ENCODE results near the gene SOX18. TPM values are rescaled to one million over a fixed set of nuclear protein-coding genes. Genes with fewer than 3 reads are reported as not detected.
"Not testable (repeated sequence)": the region's sequence is repeated elsewhere in the genome, so short reads cannot be mapped to it uniquely, and the experiment has no call there.

The SOX18 gene
- total RNA-seq, 4 donors from 2014 or later = 6.7 to 116 (median 19.1) TPM

- H3K36me3 ChIP-seq = no peaks in the 10 kb centered on the region
- intact Hi-C loops (cut with DNase I; ENCODE audit: low total_unique reads) = no loop called here
- no peak for TF ChIP-seq POLR2A (IDR thresholded peaks at IDR 0.05)
- TF ChIP-seq, protein P1, sequence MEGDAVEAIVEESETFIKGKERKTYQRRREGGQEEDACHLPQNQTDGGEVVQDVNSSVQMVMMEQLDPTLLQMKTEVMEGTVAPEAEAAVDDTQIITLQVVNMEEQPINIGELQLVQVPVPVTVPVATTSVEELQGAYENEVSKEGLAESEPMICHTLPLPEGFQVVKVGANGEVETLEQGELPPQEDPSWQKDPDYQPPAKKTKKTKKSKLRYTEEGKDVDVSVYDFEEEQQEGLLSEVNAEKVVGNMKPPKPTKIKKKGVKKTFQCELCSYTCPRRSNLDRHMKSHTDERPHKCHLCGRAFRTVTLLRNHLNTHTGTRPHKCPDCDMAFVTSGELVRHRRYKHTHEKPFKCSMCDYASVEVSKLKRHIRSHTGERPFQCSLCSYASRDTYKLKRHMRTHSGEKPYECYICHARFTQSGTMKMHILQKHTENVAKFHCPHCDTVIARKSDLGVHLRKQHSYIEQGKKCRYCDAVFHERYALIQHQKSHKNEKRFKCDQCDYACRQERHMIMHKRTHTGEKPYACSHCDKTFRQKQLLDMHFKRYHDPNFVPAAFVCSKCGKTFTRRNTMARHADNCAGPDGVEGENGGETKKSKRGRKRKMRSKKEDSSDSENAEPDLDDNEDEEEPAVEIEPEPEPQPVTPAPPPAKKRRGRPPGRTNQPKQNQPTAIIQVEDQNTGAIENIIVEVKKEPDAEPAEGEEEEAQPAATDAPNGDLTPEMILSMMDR (IDR thresholded peaks at IDR 0.05) = no peak
- no peak for DNase-seq
- no peak overlapping the region for H3K4me3 ChIP-seq
- no peaks in the 10 kb centered on the region for H3K27me3 ChIP-seq
- no peak overlapping the region for H3K27ac ChIP-seq
- no peaks in the 10 kb centered on the region for H3K4me1 ChIP-seq
- peaks cover 0 to 4% of the 10 kb centered on the region in 2 donors for H3K9me3 ChIP-seq
Measured at GRCh38 chr20:64090165-64090564, 40.7 kb upstream of the SOX18 start.

GRCh38 chr20:64088586-64088985, 39.1 kb upstream of the SOX18 start:
- H3K27ac ChIP-seq; H3K4me1 ChIP-seq; H3K9me3 ChIP-seq; H3K36me3 ChIP-seq; DNase-seq; intact Hi-C loops (cut with DNase I; ENCODE audit: low total_unique reads); H3K27me3 ChIP-seq; H3K4me3 ChIP-seq: not testable (repeated sequence)

- intact Hi-C loops (cut with DNase I; ENCODE audit: low total_unique reads); H3K27me3 ChIP-seq; DNase-seq; H3K27ac ChIP-seq; H3K36me3 ChIP-seq; H3K4me3 ChIP-seq; H3K4me1 ChIP-seq; H3K9me3 ChIP-seq: not testable (repeated sequence)
Measured at GRCh38 chr20:64087226-64087825, 37.9 kb upstream of the SOX18 start.

DNA sequence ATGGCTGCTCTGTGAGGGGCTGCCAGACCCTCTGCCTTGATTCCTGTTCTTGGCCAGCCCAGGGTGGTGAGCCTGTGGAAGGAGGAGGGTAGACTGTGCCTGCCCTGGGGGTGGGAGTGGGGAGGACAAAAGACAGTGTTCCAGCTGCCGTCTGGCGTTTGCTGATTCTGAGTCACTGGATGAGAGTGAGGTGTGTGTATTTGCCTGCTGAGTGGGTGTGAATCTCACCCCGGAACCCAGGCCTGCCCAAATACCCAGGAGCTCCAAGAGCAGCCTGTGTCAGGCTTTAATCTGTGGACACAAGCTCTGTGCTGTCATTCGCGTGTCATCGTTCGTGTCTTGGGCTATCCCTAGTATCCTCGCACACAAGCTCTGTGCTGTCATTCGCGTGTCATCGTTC, 37.4 kb upstream of the SOX18 start:
- no peak for DNase-seq
- Histone ChIP-seq H3K27me3 (peaks cover 0 to 6% of the 10 kb centered on the region in 2 donors), H3K27ac (no peak overlapping the region), H3K9me3 (peaks cover 0 to 4% of the 10 kb centered on the region in 2 donors), H3K36me3 (no peaks in the 10 kb centered on the region), H3K4me3 (no peak overlapping the region), H3K4me1 (peaks cover 0 to 6% of the 10 kb centered on the region in 2 donors)
- TF ChIP-seq POLR2A (IDR thresholded peaks at IDR 0.05) = no peak
- TF ChIP-seq, protein P1 (IDR thresholded peaks at IDR 0.05) = no peak
- intact Hi-C loops (cut with DNase I; ENCODE audit: low total_unique reads) = no loop called here

DNA sequence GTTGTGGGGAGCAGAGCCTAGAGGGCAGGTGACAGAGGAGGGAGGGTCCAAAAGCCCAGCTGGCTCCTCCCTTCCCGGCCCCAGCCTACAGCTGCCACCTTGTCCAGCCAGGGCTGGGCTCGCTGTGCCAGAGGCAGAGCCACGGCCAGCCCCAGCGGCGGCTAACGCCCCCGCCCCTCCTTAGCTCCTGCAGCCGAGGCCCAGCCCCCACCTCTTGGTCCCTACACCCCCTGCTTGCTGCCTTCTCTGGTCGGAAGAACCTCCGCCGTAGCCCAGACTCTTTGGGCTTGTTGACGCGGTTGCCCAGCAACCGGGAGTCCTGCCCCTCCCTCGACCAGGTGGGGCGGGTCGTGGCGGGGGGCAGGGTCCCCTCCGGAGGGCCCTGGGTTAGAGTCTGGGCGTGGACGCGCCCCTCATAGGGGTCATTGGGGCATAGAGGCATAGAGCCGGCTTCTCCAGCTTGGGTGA, 35.3 kb upstream of the SOX18 start:
- Histone ChIP-seq H3K27ac (no peak overlapping the region), H3K27me3 (peaks cover 0 to 6% of the 10 kb centered on the region in 2 donors), H3K36me3 (no peaks in the 10 kb centered on the region), H3K9me3 (peaks cover 0 to 4% of the 10 kb centered on the region in 2 donors), H3K4me1 (peaks cover 0 to 6% of the 10 kb centered on the region in 2 donors), H3K4me3 (no peak overlapping the region)
- intact Hi-C loops (cut with DNase I; ENCODE audit: low total_unique reads) = no loop called here
- TF ChIP-seq POLR2A (IDR thresholded peaks at IDR 0.05) = no peak
- TF ChIP-seq, protein P1 (IDR thresholded peaks at IDR 0.05) = no peak
- DNase-seq = no peak

GRCh38 chr20:64083804-64084684, 34.6 kb upstream of the SOX18 start, which contains the start of gene LKAAEAR1:
LKAAEAR1 (minus strand) TSS chr20:64084398; CDS start chr20:64084219, 179 bp downstream.
- peaks cover 5 to 9% of the 10 kb centered on the region in 2 donors for H3K4me1 ChIP-seq
- no peak within 1 kb of the TSS for H3K27ac ChIP-seq
- H3K4me3 ChIP-seq = peak within 1 kb of the TSS in 1 of 2 donors; percentile 44
- TF ChIP-seq POLR2A (IDR thresholded peaks at IDR 0.05) = no peak
- TF ChIP-seq, protein P1 (IDR thresholded peaks at IDR 0.05) = no peak
- no peak for DNase-seq
- H3K9me3 ChIP-seq = peaks cover 0 to 4% of the 10 kb centered on the region in 2 donors
- no peaks in the 10 kb centered on the region for H3K36me3 ChIP-seq
- H3K27me3 ChIP-seq = peaks cover 0 to 11% of the 10 kb centered on the region in 2 donors
- intact Hi-C loops (cut with DNase I; ENCODE audit: low total_unique reads) = no loop called here

Measured in uterus (tissue), 4 donors.